OCI-LY3 (cell line): Measurements from ENCODE around the gene FRMD6.
"Not testable (repeated sequence)": the region's sequence is repeated elsewhere in the genome, so short reads cannot be mapped to it uniquely, and the experiment has no call there.

ENCODE experiments used
- H2AFZ ChIP-seq: fragments of 200-600, 300-600 bp; shearing (Covaris generic); 2 replicates; pipeline ENCODE4 v1.6.0; 2014; ENCODE audit warnings: antibody characterized with exemption, low read depth, low read length
- H3K27ac ChIP-seq: fragments of 200-600, 300-600 bp; sonication (generic); 2 replicates; pipeline ENCODE4 v1.5.1; 2014; ENCODE audit warnings: mild to moderate bottlenecking, low read length, moderate library complexity, mixed read lengths
- H3K27me3 ChIP-seq: fragments of 200-600, 300-600 bp; sonication (generic); 2 replicates; pipeline ENCODE4 v1.6.1; 2014; ENCODE audit warnings: low read depth, low read length, mixed read lengths
- H3K36me3 ChIP-seq: fragments of 200-600, 300-600 bp; sonication (generic); replicated peaks from 2 replicates; pipeline ENCODE3; 2014; ENCODE audit warnings: low read depth, low read length, mixed read lengths
- H3K4me1 ChIP-seq: fragments of 300-600, 200-600 bp; sonication (generic); 2 replicates; pipeline ENCODE4 v1.6.1; 2014; ENCODE audit warnings: low read length, mixed read lengths
- H3K4me2 ChIP-seq: fragments of 200-600, 300-600 bp; sonication (generic); 2 replicates; pipeline ENCODE4 v1.6.1; 2014; ENCODE audit warnings: low read length, mixed read lengths
- H3K4me3 ChIP-seq: fragments of 300-600, 200-600 bp; sonication (generic); 2 replicates; pipeline ENCODE4 v1.5.1; 2014; ENCODE audit warnings: antibody characterized with exemption, mild to moderate bottlenecking, low read length, moderate library complexity
- H3K79me2 ChIP-seq: fragments of 300-600, 200-600 bp; shearing (Covaris generic); 2 replicates; pipeline ENCODE4 v1.6.1; 2014; ENCODE audit warnings: mild to moderate bottlenecking, low read length, mixed read lengths
- H3K9ac ChIP-seq: fragments of 300-600, 200-600 bp; shearing (Covaris generic); 2 replicates; pipeline ENCODE4 v1.6.0; 2014; ENCODE audit warnings: mild to moderate bottlenecking, low read length, moderate library complexity
- H3K9me3 ChIP-seq: fragments of 200-600, 300-600 bp; shearing (Covaris generic); 2 replicates; pipeline ENCODE4 v1.6.1; 2014; ENCODE audit warnings: low read length, mixed read lengths; ENCODE audit not compliant: insufficient read depth
- H4K20me1 ChIP-seq: fragments of 200-600, 300-600 bp; sonication (generic); 2 replicates; pipeline ENCODE4 v1.6.1; 2016; ENCODE audit warnings: low read length, mixed read lengths; ENCODE audit not compliant: insufficient read depth
- EZH2phosphoT487 ChIP-seq: fragments of 200-600 bp; shearing (Covaris generic); IDR thresholded peaks from 2 replicates; pipeline ENCODE4 v1.6.1; 2018; ENCODE audit warnings: antibody characterized with exemption, mixed run types, low read depth
- TF ChIP-seq, protein P1 (sequence below): fragments of 200-600, 300-600 bp; sonication (generic); IDR thresholded peaks from 2 replicates; pipeline ENCODE4 v1.5.1; 2014; ENCODE audit warnings: antibody characterized with exemption, low read length, low read depth

FRMD6 gene

DNA sequence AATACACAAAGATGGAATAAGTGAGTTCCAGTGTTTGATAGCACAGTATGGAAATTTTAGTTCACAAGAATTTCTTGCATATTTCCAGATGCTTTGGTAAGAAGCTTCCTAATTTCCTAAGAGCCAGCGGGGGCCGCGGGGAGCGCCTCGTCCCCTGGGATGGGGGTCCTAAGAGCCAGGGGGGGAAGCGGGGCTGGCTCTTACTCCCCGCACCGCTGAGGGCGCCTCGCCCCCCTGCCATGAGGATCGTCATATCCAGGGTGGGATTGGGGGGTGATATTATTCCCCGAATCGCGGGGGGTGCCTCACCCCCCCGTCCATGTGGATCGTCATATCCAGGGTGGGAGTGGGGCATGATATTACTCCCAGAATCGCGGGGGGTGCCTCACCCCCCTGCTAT lies 108.2 kb downstream of the FRMD6 start:
- Histone ChIP-seq H3K9ac (no peak overlapping the region), H3K9me3 (no peaks in the 10 kb centered on the region), H3K27ac (no peak overlapping the region), H2AFZ (no peak overlapping the region), H3K79me2 (no peaks in the 10 kb centered on the region), H4K20me1 (no peaks in the 10 kb centered on the region), H3K4me1 (no peaks in the 10 kb centered on the region), H3K4me3 (no peak overlapping the region), H3K36me3 (no peaks in the 10 kb centered on the region), H3K4me2 (no peak overlapping the region), H3K27me3 (no peaks in the 10 kb centered on the region)
- no peak for TF ChIP-seq EZH2phosphoT487
- TF ChIP-seq, protein P1, sequence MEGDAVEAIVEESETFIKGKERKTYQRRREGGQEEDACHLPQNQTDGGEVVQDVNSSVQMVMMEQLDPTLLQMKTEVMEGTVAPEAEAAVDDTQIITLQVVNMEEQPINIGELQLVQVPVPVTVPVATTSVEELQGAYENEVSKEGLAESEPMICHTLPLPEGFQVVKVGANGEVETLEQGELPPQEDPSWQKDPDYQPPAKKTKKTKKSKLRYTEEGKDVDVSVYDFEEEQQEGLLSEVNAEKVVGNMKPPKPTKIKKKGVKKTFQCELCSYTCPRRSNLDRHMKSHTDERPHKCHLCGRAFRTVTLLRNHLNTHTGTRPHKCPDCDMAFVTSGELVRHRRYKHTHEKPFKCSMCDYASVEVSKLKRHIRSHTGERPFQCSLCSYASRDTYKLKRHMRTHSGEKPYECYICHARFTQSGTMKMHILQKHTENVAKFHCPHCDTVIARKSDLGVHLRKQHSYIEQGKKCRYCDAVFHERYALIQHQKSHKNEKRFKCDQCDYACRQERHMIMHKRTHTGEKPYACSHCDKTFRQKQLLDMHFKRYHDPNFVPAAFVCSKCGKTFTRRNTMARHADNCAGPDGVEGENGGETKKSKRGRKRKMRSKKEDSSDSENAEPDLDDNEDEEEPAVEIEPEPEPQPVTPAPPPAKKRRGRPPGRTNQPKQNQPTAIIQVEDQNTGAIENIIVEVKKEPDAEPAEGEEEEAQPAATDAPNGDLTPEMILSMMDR, result no peak

DNA sequence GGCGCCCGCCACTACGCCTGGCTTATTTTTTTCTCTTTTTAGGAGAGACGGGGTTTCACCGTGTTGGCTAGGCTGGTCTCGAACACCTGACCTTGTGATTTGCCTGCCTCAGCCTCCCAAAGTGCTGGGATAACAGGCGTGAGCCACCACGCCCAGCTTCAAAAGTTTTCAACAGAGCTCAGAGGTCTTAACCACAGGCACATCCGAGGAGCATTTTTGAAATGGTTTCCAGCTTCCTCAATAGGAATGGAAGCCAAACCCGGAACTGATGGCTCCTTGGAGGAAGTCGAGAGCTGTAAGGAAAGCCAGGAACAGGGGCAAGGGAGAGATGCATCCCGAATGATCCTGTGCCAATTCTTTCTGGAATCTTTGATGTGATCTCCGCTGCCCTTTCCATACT lies 114.0 kb downstream of the FRMD6 start:
- H3K79me2 ChIP-seq, H3K4me1 ChIP-seq, H3K27me3 ChIP-seq, H3K9me3 ChIP-seq, H2AFZ ChIP-seq, H3K4me2 ChIP-seq, H3K27ac ChIP-seq, H3K36me3 ChIP-seq, H3K9ac ChIP-seq, H3K4me3 ChIP-seq, H4K20me1 ChIP-seq: not testable (repeated sequence)

DNA sequence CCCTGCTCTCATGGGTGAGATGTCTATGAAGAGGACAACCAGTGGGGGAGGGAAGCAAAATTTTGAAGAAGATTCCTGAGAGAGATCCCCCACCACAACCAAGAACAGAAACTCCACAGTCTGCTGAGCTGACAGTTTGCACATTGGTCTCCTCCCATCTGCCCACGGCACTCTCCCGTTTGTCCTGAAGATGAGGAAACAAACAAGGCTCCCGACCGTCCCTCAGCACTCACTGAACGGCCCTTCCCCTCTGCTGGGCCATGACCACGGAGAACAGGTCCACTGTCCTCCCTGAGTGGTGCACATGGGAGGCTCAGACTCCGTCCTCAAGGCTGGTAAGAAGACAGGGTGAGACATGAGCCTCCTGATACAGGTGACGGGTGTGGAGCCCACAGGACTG lies 114.9 kb downstream of the FRMD6 start:
- H3K36me3 ChIP-seq, H3K4me1 ChIP-seq, H3K9me3 ChIP-seq, H3K9ac ChIP-seq, H4K20me1 ChIP-seq, H3K27ac ChIP-seq, H3K27me3 ChIP-seq, H3K79me2 ChIP-seq: not testable (repeated sequence)
- H3K4me2 ChIP-seq, result peak overlapping the region; percentile 59
- peak overlapping the region; percentile 43; the same call in 1 of the 2 replicates for H3K4me3 ChIP-seq
- H2AFZ ChIP-seq, result peak overlapping the region; percentile 39; the same call in 1 of the 2 replicates

DNA sequence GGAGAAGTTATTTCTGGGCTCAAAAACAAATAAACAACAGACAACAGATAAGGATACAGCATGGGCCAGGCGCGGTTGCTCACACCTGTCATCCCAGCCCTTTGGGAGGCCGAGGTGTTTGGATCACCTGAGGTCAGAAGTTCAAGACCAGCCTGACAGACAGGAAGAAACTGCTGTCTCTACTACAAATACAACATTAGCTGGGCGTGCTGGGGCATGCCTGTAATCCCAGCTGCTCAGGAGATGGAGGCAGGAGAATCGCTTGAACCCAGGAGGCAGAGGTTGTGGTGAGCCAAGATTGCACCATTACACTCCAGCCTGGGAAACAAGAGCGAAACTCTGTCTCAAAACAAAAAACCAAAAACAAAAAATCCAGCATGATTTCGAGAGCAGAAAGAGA lies 117.6 kb downstream of the FRMD6 start:
- not testable (repeated sequence) for H3K9ac ChIP-seq, H3K79me2 ChIP-seq, H3K27me3 ChIP-seq, H3K4me1 ChIP-seq, H3K9me3 ChIP-seq, H3K36me3 ChIP-seq, H3K4me3 ChIP-seq, H2AFZ ChIP-seq, H3K27ac ChIP-seq, H3K4me2 ChIP-seq, H4K20me1 ChIP-seq

DNA sequence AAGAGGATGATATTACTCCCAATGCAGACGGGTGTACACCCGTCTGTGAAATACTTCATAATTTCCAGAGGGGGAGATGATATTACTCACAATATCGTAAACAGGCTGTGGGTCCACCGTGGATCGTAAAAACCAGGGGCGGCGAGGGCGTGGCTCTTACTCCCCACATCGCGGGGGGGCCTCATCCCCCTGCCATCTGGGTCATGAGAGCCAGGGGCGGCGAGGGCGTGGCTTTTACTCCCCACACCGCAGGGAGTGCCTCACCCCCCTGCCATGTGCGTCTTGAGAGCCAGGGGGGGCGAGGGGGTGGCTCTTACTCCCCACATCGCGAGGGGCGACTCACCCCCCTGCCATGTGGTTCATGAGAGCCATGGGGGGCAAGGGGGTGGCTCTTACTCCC lies 122.5 kb downstream of the FRMD6 start:
- Histone ChIP-seq H4K20me1 (no peaks in the 10 kb centered on the region), H3K36me3 (no peaks in the 10 kb centered on the region), H3K4me3 (no peak overlapping the region), H3K79me2 (no peaks in the 10 kb centered on the region), H3K27me3 (peaks cover 8% of the 10 kb centered on the region; the same call in 1 of the 2 replicates), H2AFZ (no peak overlapping the region), H3K4me1 (peaks cover 5% of the 10 kb centered on the region; the same call in 1 of the 2 replicates), H3K4me2 (no peak overlapping the region), H3K27ac (no peak overlapping the region), H3K9ac (no peak overlapping the region), H3K9me3 (no peaks in the 10 kb centered on the region)
- TF ChIP-seq, protein P1, result no peak
- TF ChIP-seq EZH2phosphoT487, result no peak
